DOHH2 (cell line): ENCODE results near the gene NBEAL2.

ENCODE experiments used
- CTCF ChIP-seq: fragments of 200-600 bp; sonication (generic); IDR thresholded peaks from one replicate; pipeline ENCODE4 v1.5.1; 2014; ENCODE audit warnings: antibody characterized with exemption, mild to moderate bottlenecking, low read depth, low read length; ENCODE audit not compliant: poor library complexity, severe bottlenecking
- EZH2phosphoT487 ChIP-seq: fragments of 200-600 bp; sonication (generic); IDR thresholded peaks from 2 replicates; pipeline ENCODE4 v1.6.1; 2017; ENCODE audit warnings: borderline replicate concordance, mild to moderate bottlenecking, antibody characterized with exemption, low read length, moderate library complexity, mixed read lengths

DNA sequence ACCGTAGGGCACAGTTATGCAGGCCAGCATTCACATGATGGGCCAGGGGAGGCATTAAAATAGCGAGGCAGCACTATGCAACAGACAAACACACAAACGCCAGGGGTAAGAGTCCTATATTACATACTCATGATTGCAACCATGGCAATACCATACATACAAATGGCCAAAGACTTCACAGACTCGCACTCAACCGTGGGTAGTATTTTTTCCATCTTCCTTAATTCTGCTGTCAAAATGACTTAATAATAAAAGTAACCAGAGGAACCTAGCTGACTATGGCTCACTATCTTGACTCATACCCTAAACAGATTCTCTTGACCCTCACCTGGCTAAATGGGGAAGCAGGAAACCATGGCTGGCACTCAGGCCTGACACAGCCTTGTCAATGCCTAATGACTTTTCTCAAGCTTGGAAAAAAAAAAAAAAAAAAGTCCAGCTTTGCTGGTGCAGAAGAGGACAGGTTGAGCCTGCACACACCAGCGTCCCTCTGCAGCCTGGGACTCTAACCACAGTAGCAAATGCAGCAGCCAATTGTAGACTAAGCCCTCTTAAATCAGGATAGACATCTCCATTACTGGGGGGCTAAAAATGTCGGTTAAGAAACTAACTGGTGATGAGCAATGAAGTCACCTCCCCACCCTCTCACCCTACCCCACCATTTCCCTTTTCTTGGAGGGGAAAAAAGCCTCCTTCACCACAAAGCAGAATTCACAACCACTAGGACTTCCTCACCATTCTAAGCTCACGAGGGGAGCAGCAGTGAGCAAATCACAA is 26.0 kb upstream of the NBEAL2 start:
- TF ChIP-seq CTCF (no peak), EZH2phosphoT487 (no peak)
